Erythroblast (primary cell): Measurements from ENCODE around the gene VCP.

ENCODE experiments used
- GATA1 ChIP-seq: IDR thresholded peaks from 2 replicates; pipeline ENCODE4 v1.6.1; 2011; ENCODE audit warnings: low read depth, mild to moderate bottlenecking, control low read depth, low read length, moderate library complexity
- POLR2A ChIP-seq: IDR thresholded peaks from 2 replicates; pipeline ENCODE4 v1.6.1; 2011; ENCODE audit warnings: mild to moderate bottlenecking, low read length

GRCh38 chr9:35073279-35073612, 821 bp upstream of the VCP start:
- TF ChIP-seq POLR2A (no peak), GATA1 (no peak)
